ENCODE measurements around the gene OBP2B.
"Not testable (repeated sequence)": the region's sequence is repeated elsewhere in the genome, so short reads cannot be mapped to it uniquely, and the experiment has no call there.

The OBP2B gene

DNA sequence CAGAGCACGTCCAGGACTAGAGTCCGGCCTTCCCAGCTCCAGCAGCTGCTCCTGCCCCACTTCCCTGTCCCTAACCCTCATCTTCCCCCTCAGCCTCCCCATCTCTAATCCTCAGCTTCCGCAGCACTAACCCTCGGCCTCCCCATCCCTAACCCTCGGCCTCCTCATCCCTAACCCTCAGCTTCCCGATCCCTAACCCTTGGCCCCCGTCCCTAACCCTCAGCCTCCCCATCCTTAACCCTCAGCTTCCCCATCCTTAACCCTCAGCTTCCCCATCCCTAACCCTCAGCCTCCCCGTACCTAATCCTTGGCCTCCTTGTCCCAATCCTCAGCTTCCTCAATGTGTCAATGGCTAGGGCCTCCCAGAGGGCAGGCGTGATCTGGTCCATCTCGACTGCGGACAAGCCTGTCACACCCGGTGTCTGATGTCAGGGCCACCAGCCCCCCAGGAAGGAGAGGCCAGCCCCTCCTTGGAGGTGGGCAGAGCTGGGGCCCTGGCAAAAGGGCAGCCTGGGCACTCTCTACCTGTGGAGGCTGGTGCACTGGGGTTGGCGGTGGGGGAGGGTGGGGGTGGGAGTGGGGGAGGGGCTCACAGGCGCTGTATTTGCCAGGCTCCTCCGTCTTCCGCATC, 1.4 kb downstream of the OBP2B start:
- Histone ChIP-seq H3K27me3 (ENCODE audit: low read length) (no peaks in the 10 kb centered on the region), H3K4me3 (ENCODE audit: insufficient read depth, low read length, poor library complexity, severe bottlenecking) (no peak overlapping the region), H4K20me1 (ENCODE audit: low read depth, low read length) (no peaks in the 10 kb centered on the region), H3K9ac (ENCODE audit: low read length) (no peak overlapping the region), H3K36me3 (ENCODE audit: low read length) (no peaks in the 10 kb centered on the region), H3K27ac (ENCODE audit: low read depth, low read length) (no peak overlapping the region), H3K79me2 (ENCODE audit: insufficient read depth, low read length) (no peaks in the 10 kb centered on the region), H2AFZ (ENCODE audit: low read depth, low read length, severe bottlenecking) (no peak overlapping the region), H3K4me2 (ENCODE audit: low read depth, low read length, poor library complexity, severe bottlenecking) (no peak overlapping the region), H3K9me2 (replicated peaks; ENCODE audit: insufficient read depth, low read length) (no peaks in the 10 kb centered on the region), H3F3A (ENCODE audit: insufficient read depth) (no peaks in the 10 kb centered on the region), H3K9me3 (ENCODE audit: insufficient read depth, low read length) (no peaks in the 10 kb centered on the region)
- no peak for TF ChIP-seq EZH2phosphoT487 (conservative IDR thresholded peaks at IDR 0.05; ENCODE audit: low read length)
- TF ChIP-seq, protein P1, sequence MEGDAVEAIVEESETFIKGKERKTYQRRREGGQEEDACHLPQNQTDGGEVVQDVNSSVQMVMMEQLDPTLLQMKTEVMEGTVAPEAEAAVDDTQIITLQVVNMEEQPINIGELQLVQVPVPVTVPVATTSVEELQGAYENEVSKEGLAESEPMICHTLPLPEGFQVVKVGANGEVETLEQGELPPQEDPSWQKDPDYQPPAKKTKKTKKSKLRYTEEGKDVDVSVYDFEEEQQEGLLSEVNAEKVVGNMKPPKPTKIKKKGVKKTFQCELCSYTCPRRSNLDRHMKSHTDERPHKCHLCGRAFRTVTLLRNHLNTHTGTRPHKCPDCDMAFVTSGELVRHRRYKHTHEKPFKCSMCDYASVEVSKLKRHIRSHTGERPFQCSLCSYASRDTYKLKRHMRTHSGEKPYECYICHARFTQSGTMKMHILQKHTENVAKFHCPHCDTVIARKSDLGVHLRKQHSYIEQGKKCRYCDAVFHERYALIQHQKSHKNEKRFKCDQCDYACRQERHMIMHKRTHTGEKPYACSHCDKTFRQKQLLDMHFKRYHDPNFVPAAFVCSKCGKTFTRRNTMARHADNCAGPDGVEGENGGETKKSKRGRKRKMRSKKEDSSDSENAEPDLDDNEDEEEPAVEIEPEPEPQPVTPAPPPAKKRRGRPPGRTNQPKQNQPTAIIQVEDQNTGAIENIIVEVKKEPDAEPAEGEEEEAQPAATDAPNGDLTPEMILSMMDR (IDR thresholded peaks at IDR 0.05; ENCODE audit: insufficient read depth, low read length, poor library complexity, severe bottlenecking) = no peak

DNA sequence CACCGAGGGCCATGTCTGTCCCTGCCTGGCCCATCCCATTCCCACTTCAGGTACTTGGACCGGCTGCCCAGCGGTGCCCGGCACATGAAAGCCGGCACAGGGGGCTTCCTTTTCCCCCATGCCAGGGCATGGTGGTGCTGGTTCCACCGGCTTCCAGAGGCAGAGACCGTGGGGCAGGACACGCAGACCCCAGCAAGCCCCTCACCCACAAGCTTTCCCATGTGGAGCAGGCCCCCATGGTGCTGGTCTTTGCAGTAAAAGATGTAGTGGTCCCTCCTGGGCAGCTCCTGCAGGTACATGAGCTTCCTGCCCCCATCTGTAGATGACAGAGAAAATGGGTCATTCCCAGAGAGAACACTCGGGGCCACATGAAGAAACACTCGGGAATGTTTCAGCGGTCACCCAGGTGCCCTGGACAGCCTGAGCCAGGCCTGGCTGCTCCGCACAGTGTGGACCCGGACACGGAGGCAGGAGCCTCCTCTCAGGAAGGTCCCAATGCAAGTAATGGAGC, 2.0 kb downstream of the OBP2B start:
- Histone ChIP-seq H3K9ac (ENCODE audit: low read length) (no peak overlapping the region), H3K4me3 (ENCODE audit: insufficient read depth, low read length, poor library complexity, severe bottlenecking) (no peak overlapping the region), H3K27me3 (ENCODE audit: low read length) (no peaks in the 10 kb centered on the region), H3K9me3 (ENCODE audit: insufficient read depth, low read length) (no peaks in the 10 kb centered on the region), H3K79me2 (ENCODE audit: insufficient read depth, low read length) (no peaks in the 10 kb centered on the region), H3K9me2 (replicated peaks; ENCODE audit: insufficient read depth, low read length) (no peaks in the 10 kb centered on the region), H3K4me2 (ENCODE audit: low read depth, low read length, poor library complexity, severe bottlenecking) (no peak overlapping the region), H3F3A (ENCODE audit: insufficient read depth) (no peaks in the 10 kb centered on the region), H2AFZ (ENCODE audit: low read depth, low read length, severe bottlenecking) (no peak overlapping the region), H4K20me1 (ENCODE audit: low read depth, low read length) (no peaks in the 10 kb centered on the region), H3K36me3 (ENCODE audit: low read length) (no peaks in the 10 kb centered on the region), H3K27ac (ENCODE audit: low read depth, low read length) (no peak overlapping the region)
- TF ChIP-seq EZH2phosphoT487 (conservative IDR thresholded peaks at IDR 0.05; ENCODE audit: low read length) = no peak
- TF ChIP-seq, protein P1 (IDR thresholded peaks at IDR 0.05; ENCODE audit: insufficient read depth, low read length, poor library complexity, severe bottlenecking) = no peak

DNA sequence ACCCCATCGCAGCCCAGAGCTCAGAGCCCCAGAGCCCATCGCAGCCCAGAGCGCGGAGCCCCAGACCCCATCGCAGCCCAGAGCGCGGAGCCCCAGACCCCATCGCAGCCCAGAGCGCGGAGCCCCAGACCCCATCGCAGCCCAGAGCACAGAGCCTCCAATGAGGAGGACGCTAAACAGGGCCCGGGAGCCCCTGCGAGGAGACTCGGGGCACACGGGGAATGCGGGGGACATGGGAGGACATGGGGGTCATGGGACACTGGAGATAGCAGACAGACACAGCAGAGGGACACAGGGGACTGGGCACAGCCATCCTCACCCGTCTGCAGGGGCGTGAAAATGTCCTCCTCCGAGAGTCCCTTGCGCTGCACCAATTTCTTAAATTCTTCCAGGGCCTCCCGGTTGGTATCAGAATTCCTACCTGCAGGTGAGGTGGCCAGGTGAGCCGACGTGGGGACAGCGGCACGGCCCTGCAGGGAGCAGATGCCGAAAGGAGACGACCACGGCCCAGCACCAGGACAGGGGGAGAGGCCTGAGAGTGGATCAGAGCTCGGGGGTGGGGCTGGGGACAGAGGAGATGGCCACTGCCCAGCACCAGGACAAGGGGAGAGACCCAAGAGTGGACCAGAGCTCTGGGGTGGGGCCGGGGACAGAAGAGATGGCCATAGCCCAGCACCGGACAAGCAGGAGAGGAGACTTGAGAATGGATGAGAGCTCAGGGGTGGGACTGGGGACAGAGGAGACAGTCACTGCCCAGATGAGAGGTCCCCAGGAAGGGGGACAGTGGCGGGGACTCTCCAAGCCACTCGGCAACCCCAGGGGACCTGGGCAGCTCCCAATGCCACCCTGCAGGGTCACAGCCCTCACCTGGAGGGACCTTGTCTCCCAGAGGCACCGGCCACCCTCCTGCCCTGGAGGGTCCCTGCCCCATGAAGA, 2.8 kb downstream of the OBP2B start:
- TF ChIP-seq, protein P1 (IDR thresholded peaks at IDR 0.05; ENCODE audit: insufficient read depth, low read length, poor library complexity, severe bottlenecking) = no peak
- no peak for TF ChIP-seq EZH2phosphoT487 (conservative IDR thresholded peaks at IDR 0.05; ENCODE audit: low read length)
- Histone ChIP-seq H3K27me3 (ENCODE audit: low read length) (no peaks in the 10 kb centered on the region), H3K9ac (ENCODE audit: low read length) (no peak overlapping the region), H3K9me3 (ENCODE audit: insufficient read depth, low read length) (no peaks in the 10 kb centered on the region), H3K9me2 (replicated peaks; ENCODE audit: insufficient read depth, low read length) (no peaks in the 10 kb centered on the region), H4K20me1 (ENCODE audit: low read depth, low read length) (no peaks in the 10 kb centered on the region), H3K79me2 (ENCODE audit: insufficient read depth, low read length) (no peaks in the 10 kb centered on the region), H3K4me2 (ENCODE audit: low read depth, low read length, poor library complexity, severe bottlenecking) (no peak overlapping the region), H3K4me3 (ENCODE audit: insufficient read depth, low read length, poor library complexity, severe bottlenecking) (no peak overlapping the region), H3F3A (ENCODE audit: insufficient read depth) (no peaks in the 10 kb centered on the region), H3K27ac (ENCODE audit: low read depth, low read length) (no peak overlapping the region), H3K36me3 (ENCODE audit: low read length) (no peaks in the 10 kb centered on the region), H2AFZ (ENCODE audit: low read depth, low read length, severe bottlenecking) (no peak overlapping the region)

DNA sequence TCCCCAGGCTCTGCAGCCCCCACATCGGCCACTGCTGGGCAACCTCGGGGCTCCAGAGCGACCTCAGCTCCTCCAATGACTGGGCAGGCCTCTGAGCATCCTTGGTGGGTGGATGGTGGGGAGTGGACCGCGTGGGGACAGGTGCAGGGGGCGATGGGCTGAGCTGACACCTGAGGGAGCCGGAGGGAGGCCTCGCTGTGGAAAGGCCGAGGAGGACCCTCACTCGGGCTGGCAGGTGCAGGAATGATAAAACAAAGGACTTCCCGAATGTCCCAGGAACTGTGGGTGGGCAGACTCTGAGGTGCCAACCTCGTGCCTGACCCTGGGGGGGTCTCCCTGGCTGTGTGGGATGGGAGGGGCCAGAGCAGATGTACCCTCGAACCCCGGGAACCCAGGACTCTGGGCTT, 3.6 kb downstream of the OBP2B start:
- H2AFZ ChIP-seq (ENCODE audit: low read depth, low read length, severe bottlenecking); H3K9ac ChIP-seq (ENCODE audit: low read length); H3K79me2 ChIP-seq (ENCODE audit: insufficient read depth, low read length); H3K36me3 ChIP-seq (ENCODE audit: low read length); H3F3A ChIP-seq (ENCODE audit: insufficient read depth); H3K4me2 ChIP-seq (ENCODE audit: low read depth, low read length, poor library complexity, severe bottlenecking); H3K27ac ChIP-seq (ENCODE audit: low read depth, low read length); H4K20me1 ChIP-seq (ENCODE audit: low read depth, low read length); H3K27me3 ChIP-seq (ENCODE audit: low read length); H3K9me2 ChIP-seq (replicated peaks; ENCODE audit: insufficient read depth, low read length); H3K9me3 ChIP-seq (ENCODE audit: insufficient read depth, low read length); H3K4me3 ChIP-seq (ENCODE audit: insufficient read depth, low read length, poor library complexity, severe bottlenecking): not testable (repeated sequence)
